ENCODE results near the gene HK1. TPM values are rescaled to one million over a fixed set of nuclear protein-coding genes. Genes with fewer than 3 reads are reported as not detected.
A peak's percentile ranks its signal among the peaks of the same experiment; 100 is the strongest.

The HK1 gene
- total and polyA plus RNA-seq, 4 experiments from 2014 or later: 68.6 to 156 (median 112) TPM

GRCh38 chr10:69389827-69390490, 111.7 kb downstream of the HK1 start:
- DNase-seq: no peak
- intact Hi-C loops (cut with micrococcal nuclease): no loop called here
- POLR2A ChIA-PET (ENCODE audit: partially characterized antibody): interaction anchor here (1.0 to 1.3 kb wide), 4 partner anchors 31 to 161 kb away, joined by 3 to 5 read pairs (median 4); no protein-coding TSS in a partner anchor
- no peaks in the 10 kb centered on the region for H3K9me3 Mint-ChIP-seq
- CTCF ChIA-PET (ENCODE audit: partially characterized antibody): interaction anchor here (0.5 to 7.1 kb wide), 14 partner anchors 9 to 284 kb away, joined by 3 to 148 read pairs (median 4); no protein-coding TSS in a partner anchor
- no peak overlapping the region for H3K27ac ChIP-seq (ENCODE audit: low read depth, low read length)
- H3K4me1 ChIP-seq (ENCODE audit: insufficient read depth, low read length): peaks cover 15% of the 10 kb centered on the region
- H3K4me3 Mint-ChIP-seq: no peak overlapping the region
- H3K27me3 ChIP-seq (ENCODE audit: insufficient read depth, low read length): no peaks in the 10 kb centered on the region
- no peaks in the 10 kb centered on the region for H3K27me3 Mint-ChIP-seq
- H3K36me3 Mint-ChIP-seq: peaks cover 52 to 75% of the 10 kb centered on the region in 2 donors
- peaks cover 55% of the 10 kb centered on the region for H3K36me3 ChIP-seq (ENCODE audit: insufficient read depth, low read length)
- peaks cover 9 to 17% (median 11%) of the 10 kb centered on the region in 4 donors for H3K4me1 Mint-ChIP-seq
- no peak overlapping the region for H3K4me3 ChIP-seq (ENCODE audit: low read length in 2 of 2)
- H3K9me3 ChIP-seq (ENCODE audit: control insufficient read depth in 1 of 2, low read length in 2 of 2): no peaks in the 10 kb centered on the region
- peak overlapping the region; percentile 19 to 92 (median 44) for H3K27ac Mint-ChIP-seq

GRCh38 chr10:69391158-69391557, 112.9 kb downstream of the HK1 start:
- H3K4me3 Mint-ChIP-seq: no peak overlapping the region
- H3K27me3 Mint-ChIP-seq: no peaks in the 10 kb centered on the region
- ChIA-PET POLR2A (ENCODE audit: partially characterized antibody) (no interaction called here), CTCF (ENCODE audit: partially characterized antibody) (interaction anchor here (1.1 to 7.1 kb wide), 9 partner anchors 13 to 162 kb away, joined by 3 to 148 read pairs (median 7); no protein-coding TSS in a partner anchor)
- Histone ChIP-seq H3K4me3 (ENCODE audit: low read length in 2 of 2) (no peak overlapping the region), H3K9me3 (ENCODE audit: control insufficient read depth in 1 of 2, low read length in 2 of 2) (no peaks in the 10 kb centered on the region), H3K27me3 (ENCODE audit: insufficient read depth, low read length) (no peaks in the 10 kb centered on the region), H3K36me3 (ENCODE audit: insufficient read depth, low read length) (peaks cover 48% of the 10 kb centered on the region), H3K27ac (ENCODE audit: low read depth, low read length) (no peak overlapping the region), H3K4me1 (ENCODE audit: insufficient read depth, low read length) (peaks cover 15% of the 10 kb centered on the region)
- no peak for DNase-seq
- peak overlapping the region in 2 of 7 donors; percentile 35 to 60 for H3K27ac Mint-ChIP-seq
- peaks cover 41 to 69% of the 10 kb centered on the region in 2 donors for H3K36me3 Mint-ChIP-seq
- H3K9me3 Mint-ChIP-seq: no peaks in the 10 kb centered on the region
- H3K4me1 Mint-ChIP-seq: peaks cover 7 to 17% (median 11%) of the 10 kb centered on the region in 4 donors
- intact Hi-C loops (cut with micrococcal nuclease): no loop called here

- peak; percentile 79 to 81 (median 80) for DNase-seq
- H3K9me3 Mint-ChIP-seq: no peaks in the 10 kb centered on the region
Measured at GRCh38 chr10:69392481-69393000, 114.2 kb downstream of the HK1 start.

GRCh38 chr10:69394020-69394419, 115.7 kb downstream of the HK1 start:
- ChIA-PET CTCF (ENCODE audit: partially characterized antibody) (interaction anchor here (0.9 to 7.1 kb wide), 8 partner anchors 10 to 389 kb away, joined by 3 to 148 read pairs (median 6); no protein-coding TSS in a partner anchor), POLR2A (ENCODE audit: partially characterized antibody) (interaction anchor here (1.4 kb wide), 1 partner anchor 75 kb away, joined by 5 read pairs; no protein-coding TSS in a partner anchor)
- intact Hi-C loops (cut with micrococcal nuclease): no loop called here
- H3K36me3 ChIP-seq (ENCODE audit: insufficient read depth, low read length): peaks cover 55% of the 10 kb centered on the region
- H3K27ac Mint-ChIP-seq: peak overlapping the region in 2 of 7 donors; percentile 23 to 67
- H3K9me3 Mint-ChIP-seq: no peaks in the 10 kb centered on the region
- H3K4me1 ChIP-seq (ENCODE audit: insufficient read depth, low read length): peaks cover 15% of the 10 kb centered on the region
- no peaks in the 10 kb centered on the region for H3K27me3 ChIP-seq (ENCODE audit: insufficient read depth, low read length)
- peaks cover 30 to 67% of the 10 kb centered on the region in 2 donors for H3K36me3 Mint-ChIP-seq
- DNase-seq: no peak
- peaks cover 7 to 17% (median 11%) of the 10 kb centered on the region in 4 donors for H3K4me1 Mint-ChIP-seq
- H3K9me3 ChIP-seq (ENCODE audit: control insufficient read depth in 1 of 2, low read length in 2 of 2): no peaks in the 10 kb centered on the region
- no peaks in the 10 kb centered on the region for H3K27me3 Mint-ChIP-seq
- no peak overlapping the region for H3K27ac ChIP-seq (ENCODE audit: low read depth, low read length)
- no peak overlapping the region for H3K4me3 ChIP-seq (ENCODE audit: low read length in 2 of 2)
- no peak overlapping the region for H3K4me3 Mint-ChIP-seq

More at GRCh38 chr10:69392481-69393000, 114.2 kb downstream of the HK1 start:
- H3K36me3 ChIP-seq (ENCODE audit: insufficient read depth, low read length): peaks cover 55% of the 10 kb centered on the region
- peak overlapping the region; percentile 22 for H3K27ac ChIP-seq (ENCODE audit: low read depth, low read length)
- Mint-ChIP-seq H3K4me3 (no peak overlapping the region), H3K4me1 (peaks cover 7 to 17% (median 11%) of the 10 kb centered on the region in 4 donors), H3K36me3 (peaks cover 37 to 69% of the 10 kb centered on the region in 2 donors), H3K27ac (peak overlapping the region; percentile 41 to 91 (median 79)), H3K27me3 (no peaks in the 10 kb centered on the region)
- no peaks in the 10 kb centered on the region for H3K9me3 ChIP-seq (ENCODE audit: control insufficient read depth in 1 of 2, low read length in 2 of 2)
- POLR2A ChIA-PET (ENCODE audit: partially characterized antibody): interaction anchor here (0.7 to 1.7 kb wide), 4 partner anchors 13 to 155 kb away, joined by 3 to 11 read pairs (median 4); no protein-coding TSS in a partner anchor
- H3K27me3 ChIP-seq (ENCODE audit: insufficient read depth, low read length): no peaks in the 10 kb centered on the region
- H3K4me3 ChIP-seq (ENCODE audit: low read length in 2 of 2): no peak overlapping the region
- H3K4me1 ChIP-seq (ENCODE audit: insufficient read depth, low read length): peaks cover 15% of the 10 kb centered on the region
- intact Hi-C loops (cut with micrococcal nuclease): loop anchor here (1.0 to 2.0 kb wide), 5 partner anchors 16 to 388 kb away; no protein-coding TSS in a partner anchor
- CTCF ChIA-PET (ENCODE audit: partially characterized antibody): interaction anchor here (0.7 to 7.1 kb wide), 36 partner anchors 9 to 413 kb away, joined by 3 to 148 read pairs (median 4); no protein-coding TSS in a partner anchor

- intact Hi-C loops (cut with micrococcal nuclease): no loop called here
- H3K4me1 Mint-ChIP-seq: peaks cover 0 to 2% (median 0%) of the 10 kb centered on the region in 4 donors
- Histone ChIP-seq H3K4me3 (ENCODE audit: low read length in 2 of 2) (no peak overlapping the region), H3K27me3 (ENCODE audit: insufficient read depth, low read length) (no peaks in the 10 kb centered on the region), H3K4me1 (ENCODE audit: insufficient read depth, low read length) (no peaks in the 10 kb centered on the region), H3K9me3 (ENCODE audit: control insufficient read depth in 1 of 2, low read length in 2 of 2) (no peaks in the 10 kb centered on the region), H3K36me3 (ENCODE audit: insufficient read depth, low read length) (peaks cover 74% of the 10 kb centered on the region), H3K27ac (ENCODE audit: low read depth, low read length) (no peak overlapping the region)
- H3K36me3 Mint-ChIP-seq: peaks cover 37 to 69% of the 10 kb centered on the region in 2 donors
- no peaks in the 10 kb centered on the region for H3K9me3 Mint-ChIP-seq
- POLR2A ChIA-PET (ENCODE audit: partially characterized antibody): no interaction called here
- no peak for DNase-seq
- H3K27ac Mint-ChIP-seq: no peak overlapping the region
- no peaks in the 10 kb centered on the region for H3K27me3 Mint-ChIP-seq
- CTCF ChIA-PET (ENCODE audit: partially characterized antibody): interaction anchor here (1.2 to 3.0 kb wide), 3 partner anchors 9 to 162 kb away, joined by 3 to 18 read pairs (median 11); no protein-coding TSS in a partner anchor
- H3K4me3 Mint-ChIP-seq: no peak overlapping the region
Measured at GRCh38 chr10:69397972-69398371, 119.7 kb downstream of the HK1 start.

- H3K36me3 Mint-ChIP-seq: peaks cover 39 to 73% of the 10 kb centered on the region in 2 donors
- no peaks in the 10 kb centered on the region for H3K27me3 Mint-ChIP-seq
- H3K27ac ChIP-seq (ENCODE audit: low read depth, low read length): no peak overlapping the region
- POLR2A ChIA-PET (ENCODE audit: partially characterized antibody): no interaction called here
- no peaks in the 10 kb centered on the region for H3K4me1 ChIP-seq (ENCODE audit: insufficient read depth, low read length)
- no peak overlapping the region for H3K4me3 Mint-ChIP-seq
- no peaks in the 10 kb centered on the region for H3K9me3 Mint-ChIP-seq
- no peak for DNase-seq
- peaks cover 72% of the 10 kb centered on the region for H3K36me3 ChIP-seq (ENCODE audit: insufficient read depth, low read length)
- intact Hi-C loops (cut with micrococcal nuclease): no loop called here
- H3K4me1 Mint-ChIP-seq: peaks cover 0 to 2% (median 0%) of the 10 kb centered on the region in 4 donors
- H3K9me3 ChIP-seq (ENCODE audit: control insufficient read depth in 1 of 2, low read length in 2 of 2): no peaks in the 10 kb centered on the region
- no peak overlapping the region for H3K4me3 ChIP-seq (ENCODE audit: low read length in 2 of 2)
- H3K27ac Mint-ChIP-seq: peak overlapping the region in 2 of 7 donors; percentile 32 to 77
- H3K27me3 ChIP-seq (ENCODE audit: insufficient read depth, low read length): no peaks in the 10 kb centered on the region
- CTCF ChIA-PET (ENCODE audit: partially characterized antibody): interaction anchor here (0.9 to 3.0 kb wide), 4 partner anchors 9 to 163 kb away, joined by 3 to 18 read pairs (median 7); no protein-coding TSS in a partner anchor
Measured at GRCh38 chr10:69398466-69398865, 120.2 kb downstream of the HK1 start.

- Histone ChIP-seq H3K4me3 (ENCODE audit: low read length in 2 of 2) (no peak overlapping the region), H3K36me3 (ENCODE audit: insufficient read depth, low read length) (peaks cover 51% of the 10 kb centered on the region), H3K4me1 (ENCODE audit: insufficient read depth, low read length) (no peaks in the 10 kb centered on the region), H3K9me3 (ENCODE audit: control insufficient read depth in 1 of 2, low read length in 2 of 2) (no peaks in the 10 kb centered on the region), H3K27ac (ENCODE audit: low read depth, low read length) (no peak overlapping the region), H3K27me3 (ENCODE audit: insufficient read depth, low read length) (no peaks in the 10 kb centered on the region)
- Mint-ChIP-seq H3K36me3 (peaks cover 33 to 64% of the 10 kb centered on the region in 2 donors), H3K27me3 (no peaks in the 10 kb centered on the region), H3K4me1 (peaks cover 0 to 2% (median under 1%) of the 10 kb centered on the region in 4 donors), H3K4me3 (no peak overlapping the region), H3K27ac (no peak overlapping the region), H3K9me3 (peaks cover 0 to 2% (median 0%) of the 10 kb centered on the region in 8 donors)
- DNase-seq: no peak
- intact Hi-C loops (cut with micrococcal nuclease): no loop called here
- ChIA-PET CTCF (ENCODE audit: partially characterized antibody) (no interaction called here), POLR2A (ENCODE audit: partially characterized antibody) (no interaction called here)
Measured at GRCh38 chr10:69400936-69401335, 122.6 kb downstream of the HK1 start.
